SK-N-SH (cell line): ENCODE measurements around the gene ADCY9. TPM values are rescaled to one million over a fixed set of nuclear protein-coding genes. Genes with fewer than 3 reads are reported as not detected.

Experiments used
- CTCF ChIA-PET: fragments of 300-600, 350-600 bp; formaldehyde crosslinking; extraction: SDS; loops from one replicate; lab custom pipeline; 2021; lab: Yijun Ruan, JAX
- POLR2A ChIA-PET: fragments of 350-600 bp; sonication (Branson Sonifier 250); formaldehyde crosslinking; extraction: SDS; loops from one replicate; lab custom pipeline; 2020; ENCODE audit warnings: antibody characterized with exemption, inconsistent platforms; lab: Yijun Ruan, JAX
- DNase-seq: peaks from one replicate; pipeline ENCODE4 v3.0.0; 2012
- H2AFZ ChIP-seq: fragments of 200-600 bp; sonication (generic); 2 replicates; pipeline ENCODE4 v1.8.1; 2016; ENCODE audit warnings: antibody characterized with exemption, mild to moderate bottlenecking, low read depth
- H3F3A ChIP-seq: fragments of 200-600 bp; sonication (generic); replicated peaks from 2 replicates; pipeline ENCODE3; 2016; ENCODE audit warnings: antibody characterized with exemption, mild to moderate bottlenecking; ENCODE audit not compliant: insufficient read depth
- H3K27ac ChIP-seq, 2 experiments: fragments of 200-500 bp in 1 of 2; fragments of 200-600 bp in 1 of 2; sonication (Bioruptor generic) in 1 of 2; sonication (generic), shearing (Covaris generic) in 1 of 2; 2 replicates each; pipeline versions ENCODE4 v1.5.1 to v1.6.1; 2014 to 2016; ENCODE audit warnings: low read depth in 2 of 2, inconsistent platforms in 1 of 2, low read length in 1 of 2, mild to moderate bottlenecking in 1 of 2, mixed read lengths in 1 of 2
- H3K27me3 ChIP-seq: fragments of 200-600 bp; sonication (generic), shearing (Covaris generic); 2 replicates; pipeline ENCODE4 v1.6.1; 2016; ENCODE audit warnings: mixed run types; ENCODE audit not compliant: insufficient read depth
- H3K36me3 ChIP-seq, 2 experiments: fragments of 200-500 bp in 1 of 2; fragments of 200-600 bp in 1 of 2; sonication (Bioruptor generic) in 1 of 2; sonication (generic) in 1 of 2; replicated peaks in 1 of 2; 2 replicates each; pipeline versions ENCODE3 to v1.5.1; 2014 to 2016; ENCODE audit warnings: low read length in 1 of 2, mild to moderate bottlenecking in 1 of 2; ENCODE audit not compliant: insufficient read depth in 2 of 2, control insufficient read depth in 1 of 2
- H3K4me1 ChIP-seq, 2 experiments: fragments of 200-500 bp in 1 of 2; fragments of 200-600 bp in 1 of 2; sonication (Bioruptor generic) in 1 of 2; sonication (generic), shearing (Covaris generic) in 1 of 2; 2 replicates each; pipeline versions ENCODE4 v1.5.1 to v1.6.1; 2014 to 2016; ENCODE audit warnings: low read depth in 1 of 2, low read length in 1 of 2, mixed run types in 1 of 2; ENCODE audit not compliant: insufficient read depth in 2 of 2, control insufficient read depth in 1 of 2
- H3K4me2 ChIP-seq: fragments of 200-600 bp; sonication (generic), shearing (Covaris generic); 2 replicates; pipeline ENCODE4 v1.6.1; 2017; ENCODE audit warnings: mixed run types
- H3K4me3 ChIP-seq, 2 experiments: fragments of 200-500 bp in 1 of 2; fragments of 200-600 bp in 1 of 2; sonication (Bioruptor generic) in 1 of 2; sonication (generic), shearing (Covaris generic) in 1 of 2; 2 replicates each; pipeline versions ENCODE4 v1.5.1 to v1.8.1; 2014 to 2016; ENCODE audit warnings: low read depth in 2 of 2, inconsistent platforms in 1 of 2, low read length in 1 of 2, mild to moderate bottlenecking in 1 of 2, mixed read lengths in 1 of 2, moderate library complexity in 1 of 2
- H3K79me2 ChIP-seq: fragments of 200-600 bp; sonication (generic); 2 replicates; pipeline ENCODE4 v1.8.1; 2017; ENCODE audit warnings: mild to moderate bottlenecking; ENCODE audit not compliant: insufficient read depth
- H3K9ac ChIP-seq: fragments of 200-600 bp; sonication (generic); 2 replicates; pipeline ENCODE4 v1.6.1; 2017; ENCODE audit warnings: mixed run types
- H3K9me2 ChIP-seq: fragments of 200-600 bp; sonication (generic); 2 replicates; pipeline ENCODE4 v1.6.1; 2017; ENCODE audit warnings: mixed run types
- H3K9me3 ChIP-seq: fragments of 200-600 bp; sonication (generic); 2 replicates; pipeline ENCODE4 v1.6.1; 2017; ENCODE audit warnings: mixed run types, mild to moderate bottlenecking, moderate library complexity
- H4K20me1 ChIP-seq: fragments of 200-600 bp; sonication (generic); 2 replicates; pipeline ENCODE4 v1.6.1; 2017; ENCODE audit warnings: mild to moderate bottlenecking, mixed run types; ENCODE audit not compliant: insufficient read depth
- CHD2 ChIP-seq: fragments of 150-350 bp; IDR thresholded peaks from 2 replicates; pipeline ENCODE4 v1.6.1; 2018; ENCODE audit warnings: low read length; ENCODE audit not compliant: partially characterized antibody
- ELF1 ChIP-seq: IDR thresholded peaks from 2 replicates; pipeline ENCODE4 v1.4.0; 2012
- EP300 ChIP-seq, 2 experiments: IDR thresholded peaks; 2 replicates each; pipeline versions ENCODE4 v1.4.0 to v1.6.1; 2012; ENCODE audit warnings: borderline replicate concordance in 1 of 2, low read depth in 1 of 2, low read length in 1 of 2
- EZH2phosphoT487 ChIP-seq: fragments of 200-600 bp; sonication (generic); IDR thresholded peaks from 2 replicates; pipeline ENCODE4 v1.6.1; 2017; ENCODE audit warnings: low read depth, mixed run types, mild to moderate bottlenecking, antibody characterized with exemption, moderate library complexity, borderline replicate concordance
- JUND ChIP-seq: IDR thresholded peaks from 2 replicates; pipeline ENCODE4 v1.4.0; 2012
- MXI1 ChIP-seq: IDR thresholded peaks from 2 replicates; pipeline ENCODE4 v1.6.1; 2012; ENCODE audit warnings: mild to moderate bottlenecking, low read depth, low read length, improper control_type of control experiment
- RAD21 ChIP-seq: IDR thresholded peaks from 2 replicates; pipeline ENCODE4 v1.6.1; 2012; ENCODE audit warnings: mild to moderate bottlenecking, low read length
- RCOR1 ChIP-seq: fragments of 150-350 bp; IDR thresholded peaks from 2 replicates; pipeline ENCODE4 v1.6.1; 2017; ENCODE audit warnings: antibody characterized with exemption, low read length
- RXRA ChIP-seq: IDR thresholded peaks from 2 replicates; pipeline ENCODE4 v1.4.0; 2012; ENCODE audit warnings: low read depth, mild to moderate bottlenecking, borderline replicate concordance
- YY1 ChIP-seq: IDR thresholded peaks from 2 replicates; pipeline ENCODE4 v1.4.0; 2012; ENCODE audit warnings: low read depth, mild to moderate bottlenecking
- WGBS: methylation state at CpG from one replicate; pipeline ENCODE4 v1.1.6; 2017; ENCODE audit warnings: low lambda C conversion rate; 5-methylcytosine and 5-hydroxymethylcytosine counted together
- polyA plus RNA-seq, 3 experiments: library from polyadenylated mRNA; depleted of rRNA; stranded (reverse); fragments of >200 nt; gene quantifications; 2 replicates each; pipeline ENCODE4 v1.2.3, GENCODE V29; 2012
- TF ChIP-seq, protein P1 (sequence below): fragments of 150-350 bp; IDR thresholded peaks from 2 replicates; pipeline ENCODE4 v1.6.1; 2016; ENCODE audit warnings: mild to moderate bottlenecking, low read depth, low read length
- TF ChIP-seq, protein P2 (sequence below): fragments of 200-600 bp; sonication (generic); IDR thresholded peaks from 2 replicates; pipeline ENCODE4 v1.6.1; 2017; ENCODE audit warnings: antibody characterized with exemption, mild to moderate bottlenecking, moderate library complexity
- TF ChIP-seq, protein P3 (sequence below): IDR thresholded peaks from 2 replicates; pipeline ENCODE4; 2012
- TF ChIP-seq, protein P4 (sequence below): IDR thresholded peaks from 2 replicates; pipeline ENCODE4 v1.6.1; 2012; ENCODE audit warnings: mild to moderate bottlenecking, low read depth, low read length, moderate library complexity

ADCY9 gene
- polyA plus RNA-seq, 1 of the 3 experiments (the other 2 are of a cell fraction), result 5.2 TPM

DNA sequence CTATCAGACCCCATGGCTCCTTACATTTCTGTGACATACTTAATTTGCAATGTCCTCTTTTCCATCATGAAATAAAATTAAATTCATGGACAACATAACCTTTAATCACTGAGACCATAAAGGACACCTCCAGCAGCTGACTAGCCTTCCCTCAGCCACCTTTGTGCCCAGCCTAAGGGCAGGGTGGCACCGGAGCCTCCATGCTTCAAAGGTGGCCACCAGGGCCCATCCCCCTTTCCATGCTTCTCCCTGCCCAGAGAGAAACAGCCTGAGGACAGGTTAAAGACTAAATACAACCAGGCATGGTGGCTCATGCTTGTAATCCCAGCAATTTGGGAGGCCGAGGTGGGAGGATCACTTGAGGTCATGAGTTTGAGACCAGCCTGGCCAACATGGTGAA lies 94.3 kb downstream of the ADCY9 start:
- POLR2A ChIA-PET, result no interaction called here
- 92% methylated on average over 2 of the region's 2 CpGs for WGBS

More for the DNA sequence above, 94.3 kb downstream of the ADCY9 start:
- no peaks in the 10 kb centered on the region for H3K4me1 ChIP-seq
- H3K27me3 ChIP-seq, result no peaks in the 10 kb centered on the region
- H3K4me2 ChIP-seq, result no peak overlapping the region
- H4K20me1 ChIP-seq, result no peaks in the 10 kb centered on the region
- H3F3A ChIP-seq, result no peaks in the 10 kb centered on the region
- no peaks in the 10 kb centered on the region for H3K9me3 ChIP-seq
- H3K27ac ChIP-seq, result no peak overlapping the region
- no peaks in the 10 kb centered on the region for H3K79me2 ChIP-seq
- no peak for DNase-seq
- no peak overlapping the region for H2AFZ ChIP-seq
- TF ChIP-seq, protein P1, sequence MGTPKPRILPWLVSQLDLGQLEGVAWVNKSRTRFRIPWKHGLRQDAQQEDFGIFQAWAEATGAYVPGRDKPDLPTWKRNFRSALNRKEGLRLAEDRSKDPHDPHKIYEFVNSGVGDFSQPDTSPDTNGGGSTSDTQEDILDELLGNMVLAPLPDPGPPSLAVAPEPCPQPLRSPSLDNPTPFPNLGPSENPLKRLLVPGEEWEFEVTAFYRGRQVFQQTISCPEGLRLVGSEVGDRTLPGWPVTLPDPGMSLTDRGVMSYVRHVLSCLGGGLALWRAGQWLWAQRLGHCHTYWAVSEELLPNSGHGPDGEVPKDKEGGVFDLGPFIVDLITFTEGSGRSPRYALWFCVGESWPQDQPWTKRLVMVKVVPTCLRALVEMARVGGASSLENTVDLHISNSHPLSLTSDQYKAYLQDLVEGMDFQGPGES, result no peak
- TF ChIP-seq ELF1 (no peak), CHD2 (no peak), MXI1 (no peak), JUND (no peak), YY1 (no peak), RAD21 (no peak), RXRA (no peak), EP300 (IDR thresholded peaks at IDR 0.05; ENCODE audit: borderline replicate concordance in 1 of 2, low read depth in 1 of 2, low read length in 1 of 2) (no peak), RCOR1 (no peak), EZH2phosphoT487 (no peak)
- TF ChIP-seq, protein P2, sequence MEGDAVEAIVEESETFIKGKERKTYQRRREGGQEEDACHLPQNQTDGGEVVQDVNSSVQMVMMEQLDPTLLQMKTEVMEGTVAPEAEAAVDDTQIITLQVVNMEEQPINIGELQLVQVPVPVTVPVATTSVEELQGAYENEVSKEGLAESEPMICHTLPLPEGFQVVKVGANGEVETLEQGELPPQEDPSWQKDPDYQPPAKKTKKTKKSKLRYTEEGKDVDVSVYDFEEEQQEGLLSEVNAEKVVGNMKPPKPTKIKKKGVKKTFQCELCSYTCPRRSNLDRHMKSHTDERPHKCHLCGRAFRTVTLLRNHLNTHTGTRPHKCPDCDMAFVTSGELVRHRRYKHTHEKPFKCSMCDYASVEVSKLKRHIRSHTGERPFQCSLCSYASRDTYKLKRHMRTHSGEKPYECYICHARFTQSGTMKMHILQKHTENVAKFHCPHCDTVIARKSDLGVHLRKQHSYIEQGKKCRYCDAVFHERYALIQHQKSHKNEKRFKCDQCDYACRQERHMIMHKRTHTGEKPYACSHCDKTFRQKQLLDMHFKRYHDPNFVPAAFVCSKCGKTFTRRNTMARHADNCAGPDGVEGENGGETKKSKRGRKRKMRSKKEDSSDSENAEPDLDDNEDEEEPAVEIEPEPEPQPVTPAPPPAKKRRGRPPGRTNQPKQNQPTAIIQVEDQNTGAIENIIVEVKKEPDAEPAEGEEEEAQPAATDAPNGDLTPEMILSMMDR, result no peak
- TF ChIP-seq, protein P3, sequence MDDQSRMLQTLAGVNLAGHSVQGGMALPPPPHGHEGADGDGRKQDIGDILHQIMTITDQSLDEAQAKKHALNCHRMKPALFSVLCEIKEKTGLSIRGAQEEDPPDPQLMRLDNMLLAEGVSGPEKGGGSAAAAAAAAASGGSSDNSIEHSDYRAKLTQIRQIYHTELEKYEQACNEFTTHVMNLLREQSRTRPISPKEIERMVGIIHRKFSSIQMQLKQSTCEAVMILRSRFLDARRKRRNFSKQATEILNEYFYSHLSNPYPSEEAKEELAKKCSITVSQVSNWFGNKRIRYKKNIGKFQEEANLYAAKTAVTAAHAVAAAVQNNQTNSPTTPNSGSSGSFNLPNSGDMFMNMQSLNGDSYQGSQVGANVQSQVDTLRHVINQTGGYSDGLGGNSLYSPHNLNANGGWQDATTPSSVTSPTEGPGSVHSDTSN, result no peak
- TF ChIP-seq, protein P4, sequence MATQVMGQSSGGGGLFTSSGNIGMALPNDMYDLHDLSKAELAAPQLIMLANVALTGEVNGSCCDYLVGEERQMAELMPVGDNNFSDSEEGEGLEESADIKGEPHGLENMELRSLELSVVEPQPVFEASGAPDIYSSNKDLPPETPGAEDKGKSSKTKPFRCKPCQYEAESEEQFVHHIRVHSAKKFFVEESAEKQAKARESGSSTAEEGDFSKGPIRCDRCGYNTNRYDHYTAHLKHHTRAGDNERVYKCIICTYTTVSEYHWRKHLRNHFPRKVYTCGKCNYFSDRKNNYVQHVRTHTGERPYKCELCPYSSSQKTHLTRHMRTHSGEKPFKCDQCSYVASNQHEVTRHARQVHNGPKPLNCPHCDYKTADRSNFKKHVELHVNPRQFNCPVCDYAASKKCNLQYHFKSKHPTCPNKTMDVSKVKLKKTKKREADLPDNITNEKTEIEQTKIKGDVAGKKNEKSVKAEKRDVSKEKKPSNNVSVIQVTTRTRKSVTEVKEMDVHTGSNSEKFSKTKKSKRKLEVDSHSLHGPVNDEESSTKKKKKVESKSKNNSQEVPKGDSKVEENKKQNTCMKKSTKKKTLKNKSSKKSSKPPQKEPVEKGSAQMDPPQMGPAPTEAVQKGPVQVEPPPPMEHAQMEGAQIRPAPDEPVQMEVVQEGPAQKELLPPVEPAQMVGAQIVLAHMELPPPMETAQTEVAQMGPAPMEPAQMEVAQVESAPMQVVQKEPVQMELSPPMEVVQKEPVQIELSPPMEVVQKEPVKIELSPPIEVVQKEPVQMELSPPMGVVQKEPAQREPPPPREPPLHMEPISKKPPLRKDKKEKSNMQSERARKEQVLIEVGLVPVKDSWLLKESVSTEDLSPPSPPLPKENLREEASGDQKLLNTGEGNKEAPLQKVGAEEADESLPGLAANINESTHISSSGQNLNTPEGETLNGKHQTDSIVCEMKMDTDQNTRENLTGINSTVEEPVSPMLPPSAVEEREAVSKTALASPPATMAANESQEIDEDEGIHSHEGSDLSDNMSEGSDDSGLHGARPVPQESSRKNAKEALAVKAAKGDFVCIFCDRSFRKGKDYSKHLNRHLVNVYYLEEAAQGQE, result no peak
- H3K4me3 ChIP-seq, result no peak overlapping the region
- no peak overlapping the region for H3K9ac ChIP-seq
- no peaks in the 10 kb centered on the region for H3K9me2 ChIP-seq
- CTCF ChIA-PET, result no interaction called here
- H3K36me3 ChIP-seq, result no peaks in the 10 kb centered on the region
